ENCODE data around the gene CFAP77. TPM values are rescaled to one million over a fixed set of nuclear protein-coding genes. Genes with fewer than 3 reads are reported as not detected.

CFAP77 gene
- total and polyA plus RNA-seq, 2 of the 13 experiments (the other 11 are each of a cell fraction or from before 2014, with no cell fraction given), result not detected

DNA sequence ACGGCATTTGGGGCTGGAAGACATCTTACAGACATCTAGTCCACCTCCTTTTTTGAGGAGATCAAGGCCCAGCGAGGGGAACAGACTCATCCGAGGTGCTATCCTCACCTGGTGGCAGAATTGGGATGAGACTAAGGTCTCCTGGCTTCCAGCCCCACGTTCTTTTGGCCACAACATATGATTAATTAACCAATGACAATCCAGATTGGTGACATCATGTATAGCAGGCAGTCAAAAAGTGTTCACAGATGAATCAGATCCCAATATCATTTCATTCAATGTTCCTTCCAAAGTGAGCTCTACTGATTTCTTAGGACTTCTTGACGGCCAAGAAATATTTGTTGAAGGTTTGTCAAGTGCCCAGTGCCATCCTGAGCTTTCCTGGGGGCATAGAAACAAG lies 3.9 kb downstream of the CFAP77 start:
- H3K9me3 ChIP-seq (ENCODE audit: low read length), result no peaks in the 10 kb centered on the region
- no peak for ATAC-seq
- ChIA-PET POLR2A (no interaction called here), CTCF (ENCODE audit: low intra/inter-chr PET ratio, low total read pairs) (no interaction called here)
- 0% methylated on average over 4 of the region's 5 CpGs for WGBS (ENCODE audit: low lambda C conversion rate)
- no peak overlapping the region for H3K27ac ChIP-seq (ENCODE audit: extremely low read length, insufficient read depth, low read length)
- H3K4me1 ChIP-seq (ENCODE audit: insufficient read depth, low read length), result peaks cover 27% of the 10 kb centered on the region
- BruUV-seq (replicated peaks), result no TSS peak
- no peak overlapping the region for H3K4me2 ChIP-seq (ENCODE audit: low read depth, low read length)
- no peaks in the 10 kb centered on the region for H3K36me3 ChIP-seq (replicated peaks in 1 of 2; ENCODE audit: control insufficient read depth in 1 of 2, insufficient read depth in 2 of 2, low read length in 2 of 2)
- in situ Hi-C loops (cut with HindIII; ENCODE audit: extremely low pct_ligation_motif_present, low pct_unique_long_range_greater_than_20kb) (loop anchor here (5.0 to 10.0 kb wide), 3 partner anchors 91 to 383 kb away; no protein-coding TSS in a partner anchor), intact Hi-C loops (cut with micrococcal nuclease; ENCODE audit: unreplicated experiment) (loop anchor here (2.0 to 10.0 kb wide), 2 partner anchors 91 to 161 kb away; no protein-coding TSS in a partner anchor)
- H3K27me3 ChIP-seq (ENCODE audit: control insufficient read depth in 1 of 2, insufficient read depth in 2 of 2, low read length in 2 of 2), result peaks cover 2 to 70% of the 10 kb centered on the region in 2 experiments; a peak in 3 of 5 replicates
- no peak for FAIRE-seq
- H2AFZ ChIP-seq (ENCODE audit: low read length), result no peak overlapping the region
- H3K79me2 ChIP-seq (ENCODE audit: insufficient read depth, low read length), result no peaks in the 10 kb centered on the region
- no peak overlapping the region for H3K4me3 ChIP-seq (replicated peaks in 1 of 3; ENCODE audit: insufficient read depth in 1 of 3, low read depth in 2 of 3, low read length in 3 of 3)
- no peak overlapping the region for H3K9ac ChIP-seq (ENCODE audit: insufficient read depth, low read depth, low read length)
- TF ChIP-seq, protein P1, sequence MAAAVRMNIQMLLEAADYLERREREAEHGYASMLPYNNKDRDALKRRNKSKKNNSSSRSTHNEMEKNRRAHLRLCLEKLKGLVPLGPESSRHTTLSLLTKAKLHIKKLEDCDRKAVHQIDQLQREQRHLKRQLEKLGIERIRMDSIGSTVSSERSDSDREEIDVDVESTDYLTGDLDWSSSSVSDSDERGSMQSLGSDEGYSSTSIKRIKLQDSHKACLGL (CRISPR knock-in tag; IDR thresholded peaks at IDR 0.05), result no peak
- no peak for TF ChIP-seq CEBPG (CRISPR knock-in tag; IDR thresholded peaks at IDR 0.05)
- TF ChIP-seq, protein P2, sequence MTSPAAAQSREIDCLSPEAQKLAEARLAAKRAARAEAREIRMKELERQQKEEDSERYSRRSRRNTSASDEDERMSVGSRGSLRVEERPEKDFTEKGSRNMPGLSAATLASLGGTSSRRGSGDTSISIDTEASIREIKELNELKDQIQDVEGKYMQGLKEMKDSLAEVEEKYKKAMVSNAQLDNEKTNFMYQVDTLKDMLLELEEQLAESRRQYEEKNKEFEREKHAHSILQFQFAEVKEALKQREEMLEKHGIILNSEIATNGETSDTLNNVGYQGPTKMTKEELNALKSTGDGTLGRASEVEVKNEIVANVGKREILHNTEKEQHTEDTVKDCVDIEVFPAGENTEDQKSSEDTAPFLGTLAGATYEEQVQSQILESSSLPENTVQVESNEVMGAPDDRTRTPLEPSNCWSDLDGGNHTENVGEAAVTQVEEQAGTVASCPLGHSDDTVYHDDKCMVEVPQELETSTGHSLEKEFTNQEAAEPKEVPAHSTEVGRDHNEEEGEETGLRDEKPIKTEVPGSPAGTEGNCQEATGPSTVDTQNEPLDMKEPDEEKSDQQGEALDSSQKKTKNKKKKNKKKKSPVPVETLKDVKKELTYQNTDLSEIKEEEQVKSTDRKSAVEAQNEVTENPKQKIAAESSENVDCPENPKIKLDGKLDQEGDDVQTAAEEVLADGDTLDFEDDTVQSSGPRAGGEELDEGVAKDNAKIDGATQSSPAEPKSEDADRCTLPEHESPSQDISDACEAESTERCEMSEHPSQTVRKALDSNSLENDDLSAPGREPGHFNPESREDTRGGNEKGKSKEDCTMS (CRISPR knock-in tag; conservative IDR thresholded peaks at IDR 0.05), result no peak
- TF ChIP-seq ZNF839 (CRISPR knock-in tag; IDR thresholded peaks at IDR 0.05; ENCODE audit: borderline replicate concordance), result no peak
- TF ChIP-seq, protein P3, sequence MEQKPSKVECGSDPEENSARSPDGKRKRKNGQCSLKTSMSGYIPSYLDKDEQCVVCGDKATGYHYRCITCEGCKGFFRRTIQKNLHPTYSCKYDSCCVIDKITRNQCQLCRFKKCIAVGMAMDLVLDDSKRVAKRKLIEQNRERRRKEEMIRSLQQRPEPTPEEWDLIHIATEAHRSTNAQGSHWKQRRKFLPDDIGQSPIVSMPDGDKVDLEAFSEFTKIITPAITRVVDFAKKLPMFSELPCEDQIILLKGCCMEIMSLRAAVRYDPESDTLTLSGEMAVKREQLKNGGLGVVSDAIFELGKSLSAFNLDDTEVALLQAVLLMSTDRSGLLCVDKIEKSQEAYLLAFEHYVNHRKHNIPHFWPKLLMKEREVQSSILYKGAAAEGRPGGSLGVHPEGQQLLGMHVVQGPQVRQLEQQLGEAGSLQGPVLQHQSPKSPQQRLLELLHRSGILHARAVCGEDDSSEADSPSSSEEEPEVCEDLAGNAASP (CRISPR knock-in tag; IDR thresholded peaks at IDR 0.05; ENCODE audit: borderline replicate concordance), result no peak
- no peak for TF ChIP-seq ZSCAN9 (CRISPR knock-in tag; IDR thresholded peaks at IDR 0.05; ENCODE audit: borderline replicate concordance)
- TF ChIP-seq GABPA (IDR thresholded peaks at IDR 0.05; ENCODE audit: low read depth, low read length), result no peak
- TF ChIP-seq GABPA (CRISPR knock-in tag; IDR thresholded peaks at IDR 0.05; ENCODE audit: low read depth), result no peak
- TF ChIP-seq, protein P4, sequence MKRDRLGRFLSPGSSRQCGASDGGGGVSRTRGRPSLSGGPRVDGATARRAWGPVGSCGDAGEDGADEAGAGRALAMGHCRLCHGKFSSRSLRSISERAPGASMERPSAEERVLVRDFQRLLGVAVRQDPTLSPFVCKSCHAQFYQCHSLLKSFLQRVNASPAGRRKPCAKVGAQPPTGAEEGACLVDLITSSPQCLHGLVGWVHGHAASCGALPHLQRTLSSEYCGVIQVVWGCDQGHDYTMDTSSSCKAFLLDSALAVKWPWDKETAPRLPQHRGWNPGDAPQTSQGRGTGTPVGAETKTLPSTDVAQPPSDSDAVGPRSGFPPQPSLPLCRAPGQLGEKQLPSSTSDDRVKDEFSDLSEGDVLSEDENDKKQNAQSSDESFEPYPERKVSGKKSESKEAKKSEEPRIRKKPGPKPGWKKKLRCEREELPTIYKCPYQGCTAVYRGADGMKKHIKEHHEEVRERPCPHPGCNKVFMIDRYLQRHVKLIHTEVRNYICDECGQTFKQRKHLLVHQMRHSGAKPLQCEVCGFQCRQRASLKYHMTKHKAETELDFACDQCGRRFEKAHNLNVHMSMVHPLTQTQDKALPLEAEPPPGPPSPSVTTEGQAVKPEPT (CRISPR knock-in tag; IDR thresholded peaks at IDR 0.05; ENCODE audit: low read depth), result no peak
- no peak for DNase-seq (ENCODE audit: low spot score)
- peaks cover 6% of the 10 kb centered on the region; the same call in 1 of the 2 replicates for H4K20me1 ChIP-seq (ENCODE audit: insufficient read depth, low read length)
